Measurements from ENCODE around the gene FARP2. TPM values are rescaled to one million over a fixed set of nuclear protein-coding genes. Genes with fewer than 3 reads are reported as not detected.

FARP2 gene
- total RNA-seq, 1 donor from 2014 or later: 57.1 TPM

GRCh38 chr2:241425368-241425767, 69.3 kb downstream of the FARP2 start:
- TF ChIP-seq, protein P1, sequence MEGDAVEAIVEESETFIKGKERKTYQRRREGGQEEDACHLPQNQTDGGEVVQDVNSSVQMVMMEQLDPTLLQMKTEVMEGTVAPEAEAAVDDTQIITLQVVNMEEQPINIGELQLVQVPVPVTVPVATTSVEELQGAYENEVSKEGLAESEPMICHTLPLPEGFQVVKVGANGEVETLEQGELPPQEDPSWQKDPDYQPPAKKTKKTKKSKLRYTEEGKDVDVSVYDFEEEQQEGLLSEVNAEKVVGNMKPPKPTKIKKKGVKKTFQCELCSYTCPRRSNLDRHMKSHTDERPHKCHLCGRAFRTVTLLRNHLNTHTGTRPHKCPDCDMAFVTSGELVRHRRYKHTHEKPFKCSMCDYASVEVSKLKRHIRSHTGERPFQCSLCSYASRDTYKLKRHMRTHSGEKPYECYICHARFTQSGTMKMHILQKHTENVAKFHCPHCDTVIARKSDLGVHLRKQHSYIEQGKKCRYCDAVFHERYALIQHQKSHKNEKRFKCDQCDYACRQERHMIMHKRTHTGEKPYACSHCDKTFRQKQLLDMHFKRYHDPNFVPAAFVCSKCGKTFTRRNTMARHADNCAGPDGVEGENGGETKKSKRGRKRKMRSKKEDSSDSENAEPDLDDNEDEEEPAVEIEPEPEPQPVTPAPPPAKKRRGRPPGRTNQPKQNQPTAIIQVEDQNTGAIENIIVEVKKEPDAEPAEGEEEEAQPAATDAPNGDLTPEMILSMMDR (IDR thresholded peaks at IDR 0.05): no peak
- DNase-seq (ENCODE audit: low spot score): no peak
- Mint-ChIP-seq H3K4me1 (ENCODE audit: low read depth) (no peaks in the 10 kb centered on the region), H3K27me3 (ENCODE audit: low read depth) (no peaks in the 10 kb centered on the region), H3K36me3 (ENCODE audit: low read depth) (peaks cover 46% of the 10 kb centered on the region), H3K9me3 (ENCODE audit: low read depth) (peaks cover 26% of the 10 kb centered on the region), H3K27ac (ENCODE audit: unreplicated experiment) (no peak overlapping the region), H3K4me3 (ENCODE audit: unreplicated experiment) (no peak overlapping the region)

DNA sequence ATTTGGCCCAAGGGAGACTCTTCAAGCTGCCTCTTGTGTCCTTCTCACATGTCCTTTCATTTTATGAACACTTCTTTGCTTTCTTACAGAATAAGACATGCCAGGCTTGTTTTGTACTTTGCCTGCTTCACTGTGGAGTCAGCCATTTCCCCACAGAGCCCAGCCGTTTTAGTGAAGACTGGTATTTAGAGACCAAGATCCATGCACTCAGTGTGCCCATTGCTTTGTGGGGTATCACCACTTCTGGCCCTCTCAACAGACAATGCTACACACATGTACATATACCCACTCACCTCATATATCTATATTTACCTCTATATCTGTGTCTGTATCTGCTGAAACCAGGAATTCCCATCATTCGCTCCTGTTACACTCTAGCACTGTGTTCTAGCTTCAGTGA, 74.1 kb downstream of the FARP2 start:
- Mint-ChIP-seq H3K9me3 (ENCODE audit: low read depth) (peaks cover 6% of the 10 kb centered on the region), H3K4me3 (ENCODE audit: unreplicated experiment) (no peak overlapping the region), H3K27ac (ENCODE audit: unreplicated experiment) (no peak overlapping the region), H3K36me3 (ENCODE audit: low read depth) (peaks cover 23% of the 10 kb centered on the region), H3K4me1 (ENCODE audit: low read depth) (no peaks in the 10 kb centered on the region), H3K27me3 (ENCODE audit: low read depth) (no peaks in the 10 kb centered on the region)
- no peak for DNase-seq (ENCODE audit: low spot score)
- TF ChIP-seq, protein P1 (IDR thresholded peaks at IDR 0.05): no peak

DNA sequence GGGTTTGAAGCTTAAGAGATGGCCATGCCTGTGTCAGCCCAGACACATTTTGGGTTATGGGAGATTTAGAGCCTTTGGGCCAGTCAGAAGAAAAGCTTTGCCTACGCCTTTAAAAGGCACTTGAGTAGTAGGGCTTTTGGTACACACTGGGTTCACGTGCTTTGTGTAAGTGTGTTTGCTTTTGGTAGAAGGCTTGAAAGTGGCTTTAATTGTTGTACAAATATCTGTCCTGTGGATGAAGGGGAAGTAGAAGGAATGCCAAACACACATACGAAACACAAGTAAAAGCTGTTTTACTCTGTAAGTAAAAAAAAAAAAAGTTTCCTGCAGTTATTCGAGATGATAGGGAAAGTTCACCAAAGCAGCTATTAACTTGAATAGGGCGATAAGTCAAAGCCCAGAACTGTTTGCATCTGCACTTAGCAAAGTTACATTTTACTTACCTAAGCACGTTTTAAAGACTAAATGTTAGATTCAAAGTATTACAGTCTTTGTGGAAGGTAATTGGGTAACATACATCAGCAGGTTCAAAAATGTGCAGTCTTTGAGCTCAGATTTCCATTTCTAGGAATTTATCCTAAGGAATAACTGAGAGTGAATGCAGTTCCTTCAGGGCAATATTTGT, 76.9 kb downstream of the FARP2 start:
- Mint-ChIP-seq H3K27me3 (ENCODE audit: low read depth) (no peaks in the 10 kb centered on the region), H3K4me1 (ENCODE audit: low read depth) (no peaks in the 10 kb centered on the region), H3K9me3 (ENCODE audit: low read depth) (peaks cover 6% of the 10 kb centered on the region), H3K36me3 (ENCODE audit: low read depth) (peaks cover 26% of the 10 kb centered on the region), H3K27ac (ENCODE audit: unreplicated experiment) (no peak overlapping the region), H3K4me3 (ENCODE audit: unreplicated experiment) (no peak overlapping the region)
- TF ChIP-seq, protein P1 (IDR thresholded peaks at IDR 0.05): no peak
- no peak for DNase-seq (ENCODE audit: low spot score)

GRCh38 chr2:241437179-241437578, 81.1 kb downstream of the FARP2 start:
- Mint-ChIP-seq H3K4me3 (ENCODE audit: unreplicated experiment) (no peak overlapping the region), H3K9me3 (ENCODE audit: low read depth) (no peaks in the 10 kb centered on the region), H3K36me3 (ENCODE audit: low read depth) (peaks cover 27% of the 10 kb centered on the region), H3K27me3 (ENCODE audit: low read depth) (no peaks in the 10 kb centered on the region), H3K4me1 (ENCODE audit: low read depth) (no peaks in the 10 kb centered on the region), H3K27ac (ENCODE audit: unreplicated experiment) (no peak overlapping the region)
- no peak for DNase-seq (ENCODE audit: low spot score)
- TF ChIP-seq, protein P1 (IDR thresholded peaks at IDR 0.05): no peak

DNA sequence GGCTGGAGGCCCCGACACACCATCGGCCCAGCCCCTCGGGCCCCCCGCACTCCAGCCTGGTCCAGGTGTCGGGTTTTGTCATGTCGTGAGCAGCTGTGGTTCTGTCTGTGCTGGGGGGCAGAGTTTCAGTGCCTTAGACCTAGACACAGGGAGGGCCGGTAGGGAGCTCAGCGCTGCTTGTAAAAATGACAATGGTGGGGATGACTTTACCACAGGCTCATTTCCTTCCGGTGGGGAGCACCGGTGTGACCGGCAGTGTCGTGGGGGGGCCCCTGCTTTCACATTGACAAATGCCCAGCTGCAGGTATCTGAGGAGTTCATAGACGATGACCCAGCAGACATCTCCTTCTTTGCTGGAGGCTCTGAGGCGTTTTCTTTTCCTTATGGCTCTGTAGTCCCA, 85.4 kb downstream of the FARP2 start:
- Mint-ChIP-seq H3K4me1 (ENCODE audit: low read depth) (no peaks in the 10 kb centered on the region), H3K27ac (ENCODE audit: unreplicated experiment) (no peak overlapping the region), H3K4me3 (ENCODE audit: unreplicated experiment) (no peak overlapping the region), H3K36me3 (ENCODE audit: low read depth) (peaks cover 24% of the 10 kb centered on the region), H3K9me3 (ENCODE audit: low read depth) (no peaks in the 10 kb centered on the region), H3K27me3 (ENCODE audit: low read depth) (no peaks in the 10 kb centered on the region)
- DNase-seq (ENCODE audit: low spot score): no peak
- TF ChIP-seq, protein P1 (IDR thresholded peaks at IDR 0.05): no peak

Measured in chondrocyte (in vitro differentiated cells).